ENCODE data around the gene UGT1A10.
"Not testable (repeated sequence)": the region's sequence is repeated elsewhere in the genome, so short reads cannot be mapped to it uniquely, and the experiment has no call there.

Gene UGT1A10

GRCh38 chr2:233655943-233656342, 19.7 kb downstream of the UGT1A10 start:
- DNase-seq (ENCODE audit: low read depth in 2 of 2), result not testable (repeated sequence)

GRCh38 chr2:233656443-233656842, 20.2 kb downstream of the UGT1A10 start:
- DNase-seq (ENCODE audit: low read depth in 2 of 2), result no peak

DNA sequence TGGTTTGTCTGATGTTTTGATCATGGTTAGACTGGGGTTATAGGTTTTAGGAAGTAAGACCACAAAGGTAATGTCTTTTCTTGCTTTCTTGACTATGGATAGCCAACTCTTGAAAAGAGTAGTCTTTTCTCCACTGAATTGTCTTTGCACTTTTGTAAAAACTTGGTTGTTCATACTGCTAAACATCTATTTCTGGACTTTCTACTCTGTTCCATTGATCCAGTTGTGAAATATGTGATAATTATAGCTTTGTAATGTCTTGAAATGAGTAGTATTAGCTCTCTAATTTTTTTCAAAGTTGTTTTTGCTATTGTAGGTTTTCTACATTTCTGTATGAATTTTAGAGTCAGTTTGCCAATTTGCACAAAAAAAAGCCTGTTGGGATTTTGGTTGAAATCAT, 22.4 kb downstream of the UGT1A10 start:
- DNase-seq (ENCODE audit: low read depth in 2 of 2), result no peak

- DNase-seq (ENCODE audit: low read depth in 2 of 2), result no peak
Observed at GRCh38 chr2:233663911-233664310, 27.7 kb downstream of the UGT1A10 start.

GRCh38 chr2:233668605-233669260, 32.5 kb downstream of the UGT1A10 start:
- no peak for DNase-seq (ENCODE audit: low read depth in 2 of 2)

DNA sequence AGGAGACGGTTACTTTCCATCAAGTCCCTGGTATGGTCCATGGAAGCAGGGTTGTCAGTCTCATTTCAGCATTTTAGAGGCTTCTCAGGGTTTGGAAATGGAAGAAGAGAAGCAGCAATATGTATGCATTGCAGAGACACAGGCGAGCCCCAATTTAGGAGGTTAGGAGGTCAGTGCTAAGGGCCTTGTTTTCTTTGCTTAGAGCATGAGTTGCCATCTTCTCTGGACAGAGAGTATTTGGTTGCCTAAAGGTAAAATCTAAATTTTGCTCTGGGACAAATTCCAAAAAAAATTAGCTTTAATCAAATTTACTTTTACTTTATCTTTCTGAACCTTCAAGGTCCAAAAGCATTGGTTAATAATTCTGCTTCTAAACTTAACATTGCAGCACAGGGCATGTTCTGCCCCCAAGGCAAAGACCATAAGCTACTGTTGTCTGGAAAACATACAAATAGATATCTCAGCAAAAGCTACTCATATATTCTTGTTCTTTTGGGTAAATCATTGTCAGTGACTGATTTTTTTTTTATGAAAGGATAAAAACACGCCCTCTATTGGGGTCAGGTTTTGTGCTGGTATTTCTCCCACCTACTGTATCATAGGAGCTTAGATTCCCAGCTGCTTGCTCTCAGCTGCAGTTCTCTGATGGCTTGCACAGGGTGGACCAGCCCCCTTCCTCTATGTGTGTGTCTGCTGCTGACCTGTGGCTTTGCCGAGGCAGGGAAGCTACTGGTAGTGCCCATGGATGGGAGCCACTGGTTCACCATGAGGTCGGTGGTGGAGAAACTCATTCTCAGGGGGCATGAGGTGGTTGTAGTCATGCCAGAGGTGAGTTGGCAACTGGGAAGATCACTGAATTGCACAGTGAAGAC, 35.3 kb downstream of the UGT1A10 start, which contains the start of gene UGT1A9:
TSS of gene UGT1A9 (plus strand) at position 609 of the 872 bp plus-strand sequence. CDS start at position 646, 37 bp downstream.
- no peak for DNase-seq (ENCODE audit: low read depth in 2 of 2)

- DNase-seq (ENCODE audit: low read depth in 2 of 2), result no peak
Observed at GRCh38 chr2:233672886-233673285, 36.6 kb downstream of the UGT1A10 start.

GRCh38 chr2:233673896-233674295, 37.6 kb downstream of the UGT1A10 start:
- no peak for DNase-seq (ENCODE audit: low read depth in 2 of 2)

DNA sequence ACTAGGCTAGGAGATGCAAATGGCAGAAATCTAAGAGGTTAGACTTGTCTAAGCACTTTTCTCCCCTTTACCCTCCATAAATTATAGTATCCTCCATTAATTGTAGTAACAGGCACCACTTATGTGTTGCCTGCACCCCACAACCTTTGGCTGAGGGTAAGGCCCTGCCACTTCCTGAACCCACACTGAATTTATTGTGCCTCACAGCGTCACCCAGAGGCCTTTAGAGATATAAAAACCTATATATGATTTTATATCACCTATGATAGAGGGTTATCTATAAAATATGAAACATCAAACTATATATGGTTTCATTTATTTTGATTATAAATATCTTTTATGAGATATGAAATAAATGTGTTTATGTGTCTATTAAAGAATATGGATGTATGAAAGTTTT, 38.1 kb downstream of the UGT1A10 start:
- no peak for DNase-seq (ENCODE audit: low read depth in 2 of 2)

DNA sequence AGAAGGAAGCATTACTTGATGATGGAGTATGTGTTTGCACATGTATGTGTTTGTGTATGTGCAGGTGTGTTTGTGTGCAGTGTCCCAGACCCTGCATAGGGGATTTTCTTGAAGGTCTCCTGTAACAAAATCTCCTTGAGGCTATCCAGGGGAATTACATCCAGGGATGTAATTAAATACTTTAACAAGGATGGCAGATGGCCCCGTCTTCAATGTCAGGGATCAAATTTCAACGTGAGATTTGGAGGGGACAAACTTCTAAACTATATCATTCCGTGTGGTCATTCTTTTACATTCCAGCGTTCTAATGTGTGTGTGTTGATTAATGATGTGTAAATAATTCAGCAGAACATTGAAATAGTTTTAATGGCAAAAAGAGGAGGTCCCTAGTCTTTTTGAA, 38.7 kb downstream of the UGT1A10 start:
- DNase-seq (ENCODE audit: low read depth in 2 of 2), result no peak

DNA sequence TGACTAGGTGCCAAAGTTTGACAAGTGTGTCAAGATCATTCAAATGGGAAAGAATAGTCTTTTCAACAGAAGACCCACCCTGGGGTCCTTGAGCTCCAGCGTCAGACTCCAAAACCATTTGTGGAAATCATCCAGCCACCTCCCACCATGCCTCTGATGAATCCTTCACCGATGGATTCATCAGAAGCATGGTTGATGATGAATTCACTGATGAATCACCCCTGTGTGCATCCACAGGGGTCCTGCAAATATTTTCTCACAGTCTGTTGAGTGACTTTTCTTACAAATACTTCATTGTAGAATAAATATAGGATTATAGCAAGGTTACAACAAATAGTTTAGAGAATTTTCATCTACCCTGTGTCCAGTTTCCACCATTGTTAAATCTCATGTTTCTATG, 39.8 kb downstream of the UGT1A10 start:
- DNase-seq (ENCODE audit: low read depth in 2 of 2), result no peak

DNA sequence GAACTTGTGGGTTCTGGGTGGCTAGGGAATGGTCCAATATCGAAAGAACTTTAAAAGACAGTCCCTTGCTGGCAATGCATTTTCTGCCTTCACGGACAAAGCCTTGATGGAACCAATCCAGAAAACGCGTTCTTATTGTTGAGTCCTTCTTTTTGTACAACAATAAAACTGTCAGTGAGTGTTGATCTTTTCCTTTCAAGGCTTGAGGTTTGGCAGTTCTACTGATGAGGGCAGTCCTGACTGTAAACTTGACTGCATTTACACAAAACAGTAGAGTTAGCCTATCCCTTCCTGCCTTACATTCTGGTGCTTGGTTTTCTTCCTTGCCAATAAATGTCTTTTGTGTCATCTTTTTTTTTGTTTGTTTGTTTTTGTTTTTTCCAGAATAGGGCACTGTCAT, 42.9 kb downstream of the UGT1A10 start:
- no peak for DNase-seq (ENCODE audit: low read depth in 2 of 2)

DNA sequence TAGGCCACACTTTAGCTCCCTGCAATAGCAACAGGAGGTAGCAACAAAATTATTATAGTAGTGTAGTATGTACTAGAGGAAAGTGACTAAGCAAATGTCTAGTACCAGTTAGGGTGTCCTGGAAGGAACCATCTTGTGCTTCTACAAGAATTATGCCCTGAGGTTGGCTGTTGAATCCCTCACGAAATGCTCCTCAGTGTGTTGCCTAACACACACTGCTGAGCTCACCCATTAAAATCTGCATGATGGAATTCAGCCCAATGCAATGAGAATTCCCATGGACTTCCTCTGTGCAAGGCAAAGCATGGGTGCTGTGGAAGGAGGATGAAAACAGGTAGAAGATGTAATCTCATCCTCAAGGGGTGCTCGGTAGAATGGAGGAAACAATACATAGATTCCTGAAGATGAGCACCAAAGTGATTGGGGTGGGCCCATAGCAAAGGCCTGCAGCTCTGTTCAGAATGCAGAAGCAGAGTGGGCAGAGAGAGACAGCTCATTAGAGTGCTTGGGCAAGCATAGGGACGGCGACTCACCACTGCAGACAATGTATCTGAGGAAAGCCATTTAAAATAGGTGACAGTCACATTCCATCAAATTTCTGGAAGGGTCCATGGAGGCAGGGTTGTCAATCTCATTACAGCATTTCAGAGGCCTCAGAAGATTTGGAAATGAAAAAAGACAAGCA, 44.3 kb downstream of the UGT1A10 start:
- DNase-seq (ENCODE audit: low read depth in 2 of 2), result no peak

DNA sequence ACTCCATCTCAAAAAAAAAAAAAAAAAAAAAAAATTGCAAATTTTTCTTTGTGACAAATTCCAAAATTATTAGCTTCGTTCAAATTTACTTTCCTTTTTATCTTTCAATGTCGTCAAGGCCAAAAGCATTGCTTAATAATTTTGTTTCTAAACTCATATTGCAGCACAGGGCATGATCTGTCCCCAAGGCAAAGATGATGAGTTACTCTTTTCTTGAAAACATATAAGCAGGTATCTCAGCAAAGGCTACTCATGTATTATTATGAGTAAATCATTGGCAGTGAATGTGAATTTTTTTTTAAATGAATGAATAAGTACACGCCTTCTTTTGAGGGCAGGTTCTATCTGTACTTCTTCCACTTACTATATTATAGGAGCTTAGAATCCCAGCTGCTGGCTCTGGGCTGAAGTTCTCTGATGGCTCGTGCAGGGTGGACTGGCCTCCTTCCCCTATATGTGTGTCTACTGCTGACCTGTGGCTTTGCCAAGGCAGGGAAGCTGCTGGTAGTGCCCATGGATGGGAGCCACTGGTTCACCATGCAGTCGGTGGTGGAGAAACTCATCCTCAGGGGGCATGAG, 45.4 kb downstream of the UGT1A10 start, which contains the start of gene UGT1A7:
TSS of gene UGT1A7 (plus strand) at position 381 of the 579 bp plus-strand sequence. CDS start at position 418, 37 bp downstream.
- no peak for DNase-seq (ENCODE audit: low read depth in 2 of 2)

GRCh38 chr2:233684640-233685039, 48.4 kb downstream of the UGT1A10 start:
- DNase-seq (ENCODE audit: low read depth in 2 of 2), result no peak

- no peak for DNase-seq (ENCODE audit: low read depth in 2 of 2)
Observed at GRCh38 chr2:233686928-233687327, 50.7 kb downstream of the UGT1A10 start.

DNA sequence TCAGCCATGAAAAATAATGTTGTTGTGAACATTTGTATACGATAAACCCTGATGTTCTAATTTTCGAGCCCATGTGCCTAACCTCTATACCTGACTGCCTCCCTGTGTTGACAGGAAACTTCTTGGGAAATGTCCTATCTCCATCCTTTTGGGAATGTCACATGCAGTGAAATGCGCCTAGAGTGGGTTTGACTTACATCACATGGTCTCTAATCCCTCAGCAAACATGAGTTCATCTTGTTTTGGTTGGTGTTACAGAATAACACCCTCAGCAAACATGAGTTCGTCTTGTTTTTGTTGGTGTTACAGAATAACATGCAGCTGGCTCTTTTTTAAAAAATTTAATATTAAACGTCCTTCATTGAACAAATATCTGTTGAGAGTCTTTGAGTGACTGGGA, 52.1 kb downstream of the UGT1A10 start:
- DNase-seq (ENCODE audit: low read depth in 2 of 2), result no peak

GRCh38 chr2:233689031-233689430, 52.8 kb downstream of the UGT1A10 start:
- no peak for DNase-seq (ENCODE audit: low read depth in 2 of 2)

DNA sequence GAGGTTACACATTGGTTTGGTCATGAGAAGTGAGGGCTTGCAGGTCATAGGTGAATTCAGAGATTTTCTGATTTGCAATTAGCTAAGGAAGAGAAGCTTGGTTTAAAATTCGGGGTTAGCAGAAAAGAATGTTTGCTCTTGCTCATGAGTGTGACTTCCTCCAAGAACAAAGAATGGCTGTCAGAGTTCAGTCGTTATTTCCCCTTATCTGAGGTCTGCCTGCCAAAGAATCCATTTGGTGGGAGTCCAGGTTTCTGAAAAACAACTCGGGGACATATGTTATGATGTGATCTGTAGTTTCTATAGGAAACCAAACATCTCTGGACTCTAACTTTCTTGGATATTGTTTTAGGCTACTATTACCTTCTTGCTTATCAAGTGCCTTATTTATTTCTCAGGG, 53.3 kb downstream of the UGT1A10 start:
- DNase-seq (ENCODE audit: low read depth in 2 of 2), result no peak

- no peak for DNase-seq (ENCODE audit: low read depth in 2 of 2)
Observed at GRCh38 chr2:233690444-233690843, 54.2 kb downstream of the UGT1A10 start.

DNA sequence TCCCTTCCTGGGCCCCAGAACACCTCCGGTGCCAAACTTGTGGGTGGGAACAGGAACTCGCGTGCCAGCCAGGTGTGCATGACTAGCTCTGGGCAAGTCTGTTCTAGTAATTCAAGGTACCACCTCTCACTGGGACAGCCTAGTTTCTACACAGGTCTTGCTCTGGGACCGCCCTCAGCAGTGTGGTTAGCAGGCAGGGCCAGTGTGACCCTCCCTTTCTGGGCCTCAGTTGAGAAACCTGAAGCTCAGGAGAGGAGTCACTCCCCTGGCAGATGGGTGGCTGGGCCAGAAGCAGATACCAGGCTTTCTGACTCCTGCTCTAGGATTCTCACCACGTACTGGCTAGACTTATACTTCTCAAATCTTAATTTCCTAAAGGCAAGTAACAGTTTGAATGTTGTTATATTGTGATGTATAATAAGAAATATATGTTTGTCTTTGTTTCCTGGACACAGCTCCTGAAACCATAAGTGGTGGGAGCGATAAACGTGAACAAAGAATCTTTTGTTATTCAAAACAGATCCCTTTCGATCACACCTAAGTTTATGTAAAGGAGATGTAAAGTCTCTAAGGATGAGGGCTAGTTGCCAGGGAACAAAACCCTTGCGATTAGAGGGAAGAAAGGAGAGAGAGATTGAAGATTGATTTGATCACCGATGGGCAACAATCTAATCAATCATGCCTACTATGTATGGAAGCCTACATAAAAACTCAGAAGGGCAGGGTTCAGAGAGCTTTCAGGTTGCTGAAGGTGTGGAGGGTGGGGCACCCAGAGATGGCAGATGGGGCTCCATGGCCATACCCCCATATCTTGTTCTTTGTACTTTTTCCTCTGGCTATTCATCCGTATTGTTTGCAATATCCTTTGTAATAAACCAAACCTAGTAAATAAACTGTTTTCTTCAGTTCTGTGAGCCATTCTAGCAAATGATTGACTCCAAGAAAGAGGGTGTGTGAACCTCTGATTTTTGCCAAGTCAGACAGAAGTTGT, 55.5 kb downstream of the UGT1A10 start:
- no peak for DNase-seq (ENCODE audit: low read depth in 2 of 2)
